CD4-positive, alpha-beta memory T cell (primary cell): ENCODE data around the gene MKNK1. TPM values are rescaled to one million over a fixed set of nuclear protein-coding genes. Genes with fewer than 3 reads are reported as not detected.

Source experiments
- CTCF ChIA-PET: fragments of 350-600 bp; sonication (Branson Sonifier 250); formaldehyde crosslinking; loops from one replicate; lab custom pipeline; 2021; ENCODE audit warnings: inconsistent platforms; ENCODE audit not compliant: partially characterized antibody; lab: Charles Lee
- POLR2A ChIA-PET: fragments of 350-600 bp; sonication (Branson Sonifier 250); formaldehyde crosslinking; loops from one replicate; lab custom pipeline; 2021; ENCODE audit not compliant: partially characterized antibody; lab: Charles Lee
- DNase-seq, 5 donors: peaks; one replicate each; pipeline versions ENCODE4 v3.0.0 to v3.0.0-alpha.2; 2020 to 2022; ENCODE audit warnings: mixed read lengths in 1 of 5
- H3K27ac ChIP-seq: one replicate; pipeline ENCODE4 v1.7.0; 2013; ENCODE audit warnings: low read depth, low read length
- H3K27me3 ChIP-seq: 2 replicates; pipeline ENCODE4 v1.7.0; 2013; ENCODE audit warnings: mild to moderate bottlenecking, low read length, moderate library complexity; ENCODE audit not compliant: insufficient read depth
- H3K36me3 ChIP-seq: 2 replicates; pipeline ENCODE4 v1.7.0; 2013; ENCODE audit warnings: mild to moderate bottlenecking, low read length, moderate library complexity; ENCODE audit not compliant: insufficient read depth
- H3K4me1 ChIP-seq: 2 replicates; pipeline ENCODE4 v1.7.0; 2013; ENCODE audit warnings: mild to moderate bottlenecking, low read length, moderate library complexity; ENCODE audit not compliant: insufficient read depth
- H3K4me3 ChIP-seq, 2 donors: one replicate each; pipeline ENCODE4 v1.7.0; 2013; ENCODE audit warnings: low read length in 2 of 2, mild to moderate bottlenecking in 1 of 2
- H3K9me3 ChIP-seq, 2 donors: one replicate each; pipeline ENCODE4 v1.7.0; 2013; ENCODE audit warnings: low read length in 2 of 2, control low read depth in 1 of 2; ENCODE audit not compliant: control insufficient read depth in 1 of 2
- H3K27ac Mint-ChIP-seq, 7 donors: one replicate each; pipeline ENCODE4 v1.8.0; 2020 to 2021; ENCODE audit warnings: mixed read lengths in 7 of 7, mild to moderate bottlenecking in 6 of 7, inconsistent platforms in 3 of 7, moderate library complexity in 3 of 7
- H3K27me3 Mint-ChIP-seq, 2 donors: one replicate each; pipeline ENCODE4 v1.8.0; 2020 to 2021; ENCODE audit warnings: mixed read lengths in 2 of 2
- H3K36me3 Mint-ChIP-seq, 2 donors: one replicate each; pipeline ENCODE4 v1.8.0; 2020 to 2021; ENCODE audit warnings: mixed read lengths in 2 of 2, inconsistent platforms in 1 of 2, mild to moderate bottlenecking in 1 of 2
- H3K4me1 Mint-ChIP-seq, 4 donors: one replicate each; pipeline ENCODE4 v1.8.0; 2020 to 2021; ENCODE audit warnings: mixed read lengths in 4 of 4, mild to moderate bottlenecking in 1 of 4
- H3K4me3 Mint-ChIP-seq, 8 donors: one replicate each; pipeline ENCODE4 v1.8.0; 2020 to 2021; ENCODE audit warnings: mixed read lengths in 8 of 8, mild to moderate bottlenecking in 7 of 8, moderate library complexity in 6 of 8, inconsistent platforms in 3 of 8
- H3K9me3 Mint-ChIP-seq, 8 donors: one replicate each; pipeline ENCODE4 v1.8.0; 2020 to 2021; ENCODE audit warnings: mixed read lengths in 8 of 8, mild to moderate bottlenecking in 5 of 8, inconsistent platforms in 3 of 8, moderate library complexity in 1 of 8
- intact Hi-C: fragments of 100-400 bp; cut with micrococcal nuclease; formaldehyde crosslinking; loops from one replicate; pipeline ENCODE4 v1.15.1; 2023
- polyA plus RNA-seq, 2 donors: library from polyadenylated mRNA; unstranded; fragments of 300-500 nt; fragmentation: Illumina TruSeq; gene quantifications; one replicate each; pipeline ENCODE4 v1.2.3, GENCODE V29; 2021
- total RNA-seq, 2 experiments: library from RNA; stranded (reverse); gene quantifications; one replicate each; pipeline ENCODE4 v1.2.3, GENCODE V29; 2021

Gene MKNK1
- total and polyA plus RNA-seq, 4 experiments from 2014 or later = 29.3 to 54.9 (median 43.8) TPM

DNA sequence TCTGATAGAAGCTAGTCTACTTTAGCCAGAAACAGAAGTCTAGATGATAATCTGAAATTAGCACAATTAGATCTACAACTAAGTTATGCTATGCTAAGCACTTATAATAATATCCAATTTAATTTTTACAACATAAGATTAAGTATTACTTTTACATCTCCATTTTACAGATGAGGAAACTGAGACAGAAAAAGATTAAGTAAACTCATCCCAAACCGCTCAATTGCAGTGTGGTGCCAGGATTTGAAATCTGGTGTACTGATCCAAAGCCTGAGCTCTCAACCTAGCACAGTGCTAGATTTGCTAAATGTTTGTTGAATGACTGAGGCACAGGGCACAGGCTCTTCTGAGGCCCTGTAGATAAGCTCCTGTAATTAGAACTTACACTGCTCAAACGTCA is 66.4 kb downstream of the MKNK1 start:
- Mint-ChIP-seq H3K4me3 (no peak overlapping the region), H3K36me3 (no peaks in the 10 kb centered on the region), H3K27ac (no peak overlapping the region), H3K9me3 (no peaks in the 10 kb centered on the region), H3K27me3 (peaks cover 7 to 8% of the 10 kb centered on the region in 2 donors), H3K4me1 (peaks cover 5 to 10% (median 7%) of the 10 kb centered on the region in 4 donors)
- intact Hi-C loops = loop anchor here (10.0 kb wide), 1 partner anchor 67 kb away; the partner anchor contains the start of gene MKNK1
- no peaks in the 10 kb centered on the region for H3K9me3 ChIP-seq
- ChIA-PET CTCF (interaction anchor here (1.4 kb wide), 2 partner anchors 9 to 91 kb away, joined by 4 to 6 read pairs; no protein-coding TSS in a partner anchor), POLR2A (interaction anchor here (0.9 kb wide), 1 partner anchor 15 kb away, joined by 3 read pairs; no protein-coding TSS in a partner anchor)
- DNase-seq = no peak
- no peaks in the 10 kb centered on the region for H3K36me3 ChIP-seq
- H3K4me3 ChIP-seq = no peak overlapping the region
- H3K27me3 ChIP-seq = no peaks in the 10 kb centered on the region
- H3K4me1 ChIP-seq = peaks cover 6% of the 10 kb centered on the region
- no peak overlapping the region for H3K27ac ChIP-seq

DNA sequence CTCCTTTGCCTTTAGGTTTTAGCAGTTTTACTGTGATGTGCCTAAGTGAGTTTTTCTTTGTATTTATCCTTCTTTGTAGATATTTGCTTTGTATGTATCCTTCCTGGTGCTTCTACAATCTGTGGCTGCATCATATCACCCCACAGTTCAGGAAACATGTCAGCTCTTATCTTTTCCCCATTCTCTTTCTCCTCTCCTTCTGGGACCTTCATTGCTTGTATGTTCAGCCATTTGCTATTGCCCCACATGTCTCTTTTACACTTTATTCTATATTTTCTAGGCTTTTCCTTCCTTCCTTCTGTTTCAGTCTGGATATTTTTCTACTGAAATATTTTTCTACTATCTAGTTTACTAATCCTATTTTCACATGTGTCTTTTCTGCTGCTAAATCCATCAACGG is 67.5 kb downstream of the MKNK1 start:
- H3K36me3 Mint-ChIP-seq = no peaks in the 10 kb centered on the region
- DNase-seq = no peak
- intact Hi-C loops = loop anchor here (10.0 kb wide), 1 partner anchor 68 kb away; the partner anchor contains the start of gene MKNK1
- Histone ChIP-seq H3K4me3 (no peak overlapping the region), H3K27ac (no peak overlapping the region), H3K4me1 (peaks cover 6% of the 10 kb centered on the region), H3K27me3 (no peaks in the 10 kb centered on the region), H3K36me3 (no peaks in the 10 kb centered on the region), H3K9me3 (no peaks in the 10 kb centered on the region)
- no peak overlapping the region for H3K27ac Mint-ChIP-seq
- H3K27me3 Mint-ChIP-seq = peaks cover 2 to 5% of the 10 kb centered on the region in 2 donors
- no peaks in the 10 kb centered on the region for H3K9me3 Mint-ChIP-seq
- no peak overlapping the region for H3K4me3 Mint-ChIP-seq
- H3K4me1 Mint-ChIP-seq = peaks cover 5 to 10% (median 7%) of the 10 kb centered on the region in 4 donors
- POLR2A ChIA-PET = no interaction called here
- CTCF ChIA-PET = no interaction called here

GRCh38 chr1:46535063-46535462 is 69.0 kb downstream of the MKNK1 start:
- Mint-ChIP-seq H3K36me3 (no peaks in the 10 kb centered on the region), H3K27ac (no peak overlapping the region), H3K27me3 (peaks cover 0 to 3% of the 10 kb centered on the region in 2 donors), H3K4me3 (peak overlapping the region in 3 of 8 donors; percentile 11 to 42 (median 26)), H3K4me1 (peaks cover 5 to 10% (median 7%) of the 10 kb centered on the region in 4 donors), H3K9me3 (no peaks in the 10 kb centered on the region)
- Histone ChIP-seq H3K27me3 (no peaks in the 10 kb centered on the region), H3K27ac (no peak overlapping the region), H3K4me1 (peaks cover 6% of the 10 kb centered on the region), H3K9me3 (no peaks in the 10 kb centered on the region), H3K36me3 (no peaks in the 10 kb centered on the region), H3K4me3 (no peak overlapping the region)
- DNase-seq = no peak
- ChIA-PET CTCF (interaction anchor here (0.8 to 2.4 kb wide), 7 partner anchors 8 to 191 kb away, joined by 3 to 8 read pairs (median 4); no protein-coding TSS in a partner anchor), POLR2A (interaction anchor here (1.5 kb wide), 1 partner anchor 69 kb away, joined by 6 read pairs; the partner anchor contains the start of gene MKNK1)
- intact Hi-C loops = loop anchor here (10.0 kb wide), 1 partner anchor 70 kb away; the partner anchor contains the start of gene MKNK1

GRCh38 chr1:46533179-46533864 is 70.7 kb downstream of the MKNK1 start:
- peaks cover 6 to 16% (median 10%) of the 10 kb centered on the region in 4 donors for H3K4me1 Mint-ChIP-seq
- peaks cover 6% of the 10 kb centered on the region for H3K4me1 ChIP-seq
- ChIA-PET POLR2A (interaction anchor here (0.9 to 1.7 kb wide), 6 partner anchors 15 to 192 kb away, joined by 3 to 11 read pairs (median 4); partner anchors contain the start of genes EFCAB14, MKNK1 and MOB3C), CTCF (interaction anchor here (0.6 to 2.4 kb wide), 20 partner anchors 7 to 847 kb away, joined by 3 to 19 read pairs (median 4); partner anchors contain the start of genes GPBP1L1 and MOB3C)
- intact Hi-C loops = loop anchor here (2.0 to 10.0 kb wide), 2 partner anchors 15 to 71 kb away; partner anchors contain the start of gene MKNK1
- no peaks in the 10 kb centered on the region for H3K36me3 ChIP-seq
- H3K9me3 Mint-ChIP-seq = no peaks in the 10 kb centered on the region
- H3K27me3 ChIP-seq = no peaks in the 10 kb centered on the region
- H3K27ac ChIP-seq = no peak overlapping the region
- H3K9me3 ChIP-seq = no peaks in the 10 kb centered on the region
- no peaks in the 10 kb centered on the region for H3K36me3 Mint-ChIP-seq
- peak overlapping the region; percentile 81 to 93 (median 86) for H3K4me3 Mint-ChIP-seq
- peaks cover 7 to 10% of the 10 kb centered on the region in 2 donors for H3K27me3 Mint-ChIP-seq
- peak overlapping the region in 1 of 2 donors; percentile 48 for H3K4me3 ChIP-seq
- DNase-seq = peak; percentile 53 to 67 (median 58)
- peak overlapping the region in 6 of 7 donors; percentile 71 to 92 (median 86) for H3K27ac Mint-ChIP-seq

DNA sequence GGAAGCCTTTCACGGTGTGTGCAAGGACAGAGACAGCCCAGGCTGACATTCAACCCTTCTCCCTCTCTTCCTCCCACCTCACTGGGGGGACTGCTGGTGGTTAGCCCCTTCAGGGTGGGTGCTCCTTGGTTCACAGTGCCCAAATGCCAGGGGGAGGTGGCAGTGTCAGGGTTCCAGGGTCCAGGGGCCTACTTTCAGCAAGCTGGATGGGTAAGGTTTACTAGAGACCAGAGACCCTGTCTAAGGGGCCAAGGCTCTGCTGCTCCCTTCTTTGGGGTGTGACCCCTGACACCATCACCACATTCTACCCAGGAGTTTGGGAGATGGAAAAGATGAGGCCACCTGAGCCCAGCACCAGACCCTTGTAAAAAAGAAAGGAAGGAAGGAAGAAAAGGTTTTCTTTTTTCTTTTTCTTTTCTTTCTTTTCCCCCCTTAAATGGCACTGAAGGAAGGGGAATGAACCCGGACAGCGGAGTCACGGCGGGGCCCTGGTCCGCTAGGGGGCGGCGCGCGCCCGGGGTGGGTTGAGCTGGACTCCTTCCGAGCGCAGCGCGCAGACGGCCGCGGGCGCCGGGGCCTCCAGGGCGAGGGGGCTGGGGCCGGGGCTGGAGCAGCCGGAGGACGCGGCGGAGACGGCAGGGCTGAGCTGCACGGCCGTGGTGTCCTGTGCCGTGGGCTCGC is 71.4 kb downstream of the MKNK1 start:
- no peak overlapping the region for H3K27ac ChIP-seq
- ChIA-PET POLR2A (interaction anchor here (1.4 to 1.7 kb wide), 5 partner anchors 72 to 192 kb away, joined by 4 to 11 read pairs (median 4); partner anchors contain the start of genes EFCAB14, MKNK1 and MOB3C), CTCF (interaction anchor here (0.6 to 2.1 kb wide), 18 partner anchors 10 to 847 kb away, joined by 3 to 19 read pairs (median 4); partner anchors contain the start of genes GPBP1L1 and MOB3C)
- peak overlapping the region in 7 of 8 donors; percentile 10 to 68 (median 41) for H3K4me3 Mint-ChIP-seq
- H3K36me3 Mint-ChIP-seq = no peaks in the 10 kb centered on the region
- peaks cover 11 to 15% of the 10 kb centered on the region in 2 donors for H3K27me3 Mint-ChIP-seq
- peak; percentile 47 to 67 (median 63) for DNase-seq
- H3K9me3 ChIP-seq = no peaks in the 10 kb centered on the region
- H3K27me3 ChIP-seq = no peaks in the 10 kb centered on the region
- peaks cover 9 to 21% (median 11%) of the 10 kb centered on the region in 4 donors for H3K4me1 Mint-ChIP-seq
- intact Hi-C loops = loop anchor here (2.0 to 10.0 kb wide), 2 partner anchors 16 to 72 kb away; partner anchors contain the start of gene MKNK1
- H3K36me3 ChIP-seq = no peaks in the 10 kb centered on the region
- H3K4me3 ChIP-seq = no peak overlapping the region
- peaks cover 6% of the 10 kb centered on the region for H3K4me1 ChIP-seq
- H3K27ac Mint-ChIP-seq = peak overlapping the region in 3 of 7 donors; percentile 27 to 66 (median 39)
- H3K9me3 Mint-ChIP-seq = no peaks in the 10 kb centered on the region

DNA sequence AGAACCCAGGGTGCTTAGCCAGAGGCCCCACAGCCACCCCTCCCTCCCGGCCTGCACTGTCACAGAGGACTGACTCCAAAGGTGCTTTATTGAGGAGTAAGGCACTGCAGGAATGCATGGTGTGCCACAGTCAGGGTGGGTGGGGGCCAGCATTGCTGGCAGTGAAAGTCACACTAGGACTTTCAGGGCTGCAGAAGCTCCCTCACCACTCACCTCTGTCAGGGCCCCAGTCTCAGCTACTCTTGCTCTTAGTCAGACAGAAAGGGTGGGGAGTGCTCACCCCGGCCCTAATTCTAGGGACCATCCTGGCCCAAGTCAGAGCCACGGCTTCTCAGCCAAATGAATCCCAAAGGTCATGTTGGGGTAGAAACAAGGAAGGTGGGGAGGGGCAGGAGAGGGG is 72.0 kb downstream of the MKNK1 start:
- no peaks in the 10 kb centered on the region for H3K27me3 ChIP-seq
- POLR2A ChIA-PET = interaction anchor here (1.4 kb wide), 1 partner anchor 135 kb away, joined by 6 read pairs; no protein-coding TSS in a partner anchor
- H3K27me3 Mint-ChIP-seq = peaks cover 11 to 16% of the 10 kb centered on the region in 2 donors
- peak overlapping the region in 1 of 7 donors; percentile 4 for H3K27ac Mint-ChIP-seq
- no peak overlapping the region for H3K4me3 ChIP-seq
- peak overlapping the region in 3 of 8 donors; percentile 10 to 41 (median 17) for H3K4me3 Mint-ChIP-seq
- H3K9me3 ChIP-seq = no peaks in the 10 kb centered on the region
- intact Hi-C loops = loop anchor here (2.0 to 10.0 kb wide), 2 partner anchors 17 to 73 kb away; partner anchors contain the start of gene MKNK1
- peaks cover 9 to 21% (median 11%) of the 10 kb centered on the region in 4 donors for H3K4me1 Mint-ChIP-seq
- H3K36me3 ChIP-seq = no peaks in the 10 kb centered on the region
- no peak for DNase-seq
- CTCF ChIA-PET = interaction anchor here (0.8 to 2.1 kb wide), 6 partner anchors 14 to 194 kb away, joined by 3 to 5 read pairs (median 4); no protein-coding TSS in a partner anchor
- H3K36me3 Mint-ChIP-seq = no peaks in the 10 kb centered on the region
- no peak overlapping the region for H3K27ac ChIP-seq
- no peaks in the 10 kb centered on the region for H3K9me3 Mint-ChIP-seq
- H3K4me1 ChIP-seq = peaks cover 6% of the 10 kb centered on the region
